Measurements from ENCODE around the gene CNTFR. TPM values are rescaled to one million over a fixed set of nuclear protein-coding genes. Genes with fewer than 3 reads are reported as not detected.

The CNTFR gene
- total RNA-seq, 4 donors from 2014 or later = 0.29 to 4.6 (median 0.40) TPM; not detected in 1

- H3K4me3 ChIP-seq = peak overlapping the region in 2 of 4 donors; percentile 39 to 59
- DNase-seq = no peak
- intact Hi-C loops (cut with DNase I) = no loop called here
- TF ChIP-seq, protein P1, sequence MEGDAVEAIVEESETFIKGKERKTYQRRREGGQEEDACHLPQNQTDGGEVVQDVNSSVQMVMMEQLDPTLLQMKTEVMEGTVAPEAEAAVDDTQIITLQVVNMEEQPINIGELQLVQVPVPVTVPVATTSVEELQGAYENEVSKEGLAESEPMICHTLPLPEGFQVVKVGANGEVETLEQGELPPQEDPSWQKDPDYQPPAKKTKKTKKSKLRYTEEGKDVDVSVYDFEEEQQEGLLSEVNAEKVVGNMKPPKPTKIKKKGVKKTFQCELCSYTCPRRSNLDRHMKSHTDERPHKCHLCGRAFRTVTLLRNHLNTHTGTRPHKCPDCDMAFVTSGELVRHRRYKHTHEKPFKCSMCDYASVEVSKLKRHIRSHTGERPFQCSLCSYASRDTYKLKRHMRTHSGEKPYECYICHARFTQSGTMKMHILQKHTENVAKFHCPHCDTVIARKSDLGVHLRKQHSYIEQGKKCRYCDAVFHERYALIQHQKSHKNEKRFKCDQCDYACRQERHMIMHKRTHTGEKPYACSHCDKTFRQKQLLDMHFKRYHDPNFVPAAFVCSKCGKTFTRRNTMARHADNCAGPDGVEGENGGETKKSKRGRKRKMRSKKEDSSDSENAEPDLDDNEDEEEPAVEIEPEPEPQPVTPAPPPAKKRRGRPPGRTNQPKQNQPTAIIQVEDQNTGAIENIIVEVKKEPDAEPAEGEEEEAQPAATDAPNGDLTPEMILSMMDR (IDR thresholded peaks at IDR 0.05) = no peak
- TF ChIP-seq POLR2A (IDR thresholded peaks at IDR 0.05) = no peak
- H3K27ac ChIP-seq = no peak overlapping the region
- H3K27me3 ChIP-seq = peaks cover 0 to 92% (median 17%) of the 10 kb centered on the region in 4 donors
- H3K36me3 ChIP-seq = no peaks in the 10 kb centered on the region
- no peaks in the 10 kb centered on the region for H3K9me3 ChIP-seq
- H3K4me1 ChIP-seq = peaks cover 4 to 22% (median 8%) of the 10 kb centered on the region in 3 donors
- 11 to 24% methylated on average over 10 to 16 of the region's 28 CpGs for WGBS, 2 donors
Observed at GRCh38 chr9:34578241-34579103, 11.1 kb downstream of the CNTFR start.

DNA sequence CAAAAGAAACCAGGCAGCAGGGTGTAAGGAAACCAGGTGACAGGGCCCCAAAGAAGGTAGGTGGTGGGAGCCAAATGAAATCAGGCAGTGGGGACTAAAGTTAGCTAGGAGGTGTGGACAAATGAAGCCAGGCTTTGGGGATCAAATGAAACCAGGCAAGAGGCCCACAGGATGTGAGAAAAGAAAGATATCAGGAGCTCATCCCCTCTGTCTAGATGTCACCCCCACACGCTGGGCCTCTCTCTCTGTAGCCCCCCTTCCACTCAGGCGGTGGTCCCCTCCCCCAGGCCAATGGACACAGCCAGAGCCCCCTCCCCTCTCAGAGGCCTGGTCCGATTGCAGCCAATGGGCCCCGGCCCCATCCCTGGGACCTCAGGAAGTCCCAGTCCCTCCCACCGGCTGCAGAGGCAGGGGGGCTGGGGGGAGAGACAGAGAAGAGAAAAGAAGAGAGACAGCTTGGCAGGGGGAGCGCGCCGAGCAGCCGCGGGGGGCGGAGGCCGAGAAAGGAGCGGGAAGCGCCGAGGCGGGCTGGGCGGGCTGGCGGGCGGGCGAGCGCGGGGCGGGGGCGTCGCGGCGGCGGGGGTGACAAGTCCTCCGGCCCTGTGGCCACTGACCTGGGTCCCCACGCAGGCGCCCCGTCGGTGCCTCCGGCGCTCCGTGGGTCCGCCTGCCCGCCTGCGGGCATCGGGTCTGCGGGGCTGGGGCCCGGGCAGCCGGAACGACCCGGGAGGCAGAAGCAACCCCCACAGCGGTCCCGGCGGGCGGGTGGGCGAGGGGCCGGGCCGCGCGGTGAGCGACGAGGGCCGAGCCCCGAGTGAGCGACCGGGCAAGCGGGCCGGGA, 11.9 kb downstream of the CNTFR start:
- Histone ChIP-seq H3K27me3 (peaks cover 0 to 83% (median 17%) of the 10 kb centered on the region in 4 donors), H3K4me1 (peaks cover 4 to 22% (median 8%) of the 10 kb centered on the region in 3 donors), H3K36me3 (no peaks in the 10 kb centered on the region), H3K27ac (peak overlapping the region in 1 of 4 donors; percentile 33), H3K9me3 (no peaks in the 10 kb centered on the region), H3K4me3 (peak overlapping the region in 2 of 4 donors; percentile 39 to 59)
- no peak for DNase-seq
- TF ChIP-seq, protein P1 (IDR thresholded peaks at IDR 0.05) = no peak
- no peak for TF ChIP-seq POLR2A (IDR thresholded peaks at IDR 0.05)
- intact Hi-C loops (cut with DNase I) = no loop called here
- WGBS, 2 donors = 0 to 25% methylated on average over 1 of the region's 62 CpGs

GRCh38 chr9:34576597-34577399, 12.7 kb downstream of the CNTFR start:
- Histone ChIP-seq H3K27ac (no peak overlapping the region), H3K9me3 (no peaks in the 10 kb centered on the region), H3K27me3 (peaks cover 0 to 76% (median 17%) of the 10 kb centered on the region in 4 donors), H3K4me3 (no peak overlapping the region), H3K36me3 (no peaks in the 10 kb centered on the region), H3K4me1 (peaks cover 4 to 27% (median 8%) of the 10 kb centered on the region in 3 donors)
- no peak for DNase-seq
- intact Hi-C loops (cut with DNase I) = no loop called here
- TF ChIP-seq POLR2A (IDR thresholded peaks at IDR 0.05) = no peak
- 74 to 81% methylated on average over 7 to 8 of the region's 14 CpGs for WGBS, 2 donors

DNA sequence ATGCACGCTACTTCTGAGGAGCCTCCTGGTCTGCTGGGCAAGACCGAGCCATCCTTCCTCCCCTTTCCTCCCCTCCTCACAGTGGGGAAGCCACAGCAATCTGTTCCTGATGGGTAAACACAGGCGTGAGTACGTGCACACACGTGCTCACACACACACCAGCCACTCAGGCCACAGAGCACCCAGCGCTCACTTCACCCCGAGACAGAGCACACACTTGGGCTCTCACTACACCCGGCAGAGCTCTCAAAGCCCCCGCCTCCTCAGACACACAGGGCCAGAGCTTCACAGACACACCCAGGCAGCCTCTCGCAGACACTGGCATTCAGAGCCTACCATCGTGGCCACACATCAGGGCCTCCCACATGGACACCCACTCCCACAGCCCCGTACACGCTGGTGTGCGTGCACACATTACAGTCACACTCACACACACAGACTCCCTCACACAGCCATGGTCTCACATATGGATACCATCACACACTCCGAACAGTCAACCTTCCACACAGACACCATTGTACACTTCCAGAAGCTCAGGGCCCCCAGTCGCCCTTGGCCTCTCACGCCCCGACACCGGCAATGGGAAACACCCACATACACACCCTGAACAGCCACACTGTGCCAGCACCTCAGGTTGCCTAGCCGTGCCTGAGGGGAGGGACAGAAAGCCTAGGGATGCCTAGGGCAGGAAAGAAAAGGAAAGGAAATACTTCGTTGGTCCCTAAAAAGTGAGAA, 13.5 kb downstream of the CNTFR start:
- no peak for DNase-seq
- intact Hi-C loops (cut with DNase I) = no loop called here
- Histone ChIP-seq H3K9me3 (no peaks in the 10 kb centered on the region), H3K4me3 (no peak overlapping the region), H3K27ac (no peak overlapping the region), H3K4me1 (peaks cover 4 to 34% (median 8%) of the 10 kb centered on the region in 3 donors), H3K36me3 (no peaks in the 10 kb centered on the region), H3K27me3 (peaks cover 0 to 69% (median 17%) of the 10 kb centered on the region in 4 donors)
- no peak for TF ChIP-seq POLR2A (IDR thresholded peaks at IDR 0.05)
- 63 to 74% methylated on average over 17 of the region's 21 CpGs for WGBS, 2 donors

DNA sequence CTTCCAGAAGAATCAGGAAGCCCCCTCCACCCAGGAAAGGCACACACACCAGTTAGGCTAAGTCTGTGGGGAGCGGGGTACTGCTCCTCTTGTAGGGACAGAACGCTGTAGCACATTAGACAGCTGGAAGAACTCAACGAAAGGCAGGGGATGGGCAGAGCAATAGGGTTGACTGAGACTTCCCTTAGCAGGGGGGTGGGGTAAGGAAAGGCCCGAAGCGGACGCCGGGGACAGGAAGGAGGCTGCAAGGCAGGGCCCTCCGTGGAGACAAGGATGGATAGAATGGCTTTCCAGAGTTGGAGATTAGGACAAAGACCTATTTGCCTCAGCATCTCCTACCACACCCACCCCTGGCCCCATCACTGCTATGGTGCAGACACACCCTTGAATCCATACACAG, 14.3 kb downstream of the CNTFR start:
- 37 to 66% methylated on average over 7 to 8 of the region's 8 CpGs for WGBS, 2 donors
- TF ChIP-seq POLR2A (IDR thresholded peaks at IDR 0.05) = no peak
- no peak for DNase-seq
- peaks cover 4 to 40% (median 8%) of the 10 kb centered on the region in 3 donors for H3K4me1 ChIP-seq
- H3K27me3 ChIP-seq = peaks cover 0 to 62% (median 17%) of the 10 kb centered on the region in 4 donors
- no peaks in the 10 kb centered on the region for H3K9me3 ChIP-seq
- H3K36me3 ChIP-seq = no peaks in the 10 kb centered on the region
- no peak overlapping the region for H3K4me3 ChIP-seq
- intact Hi-C loops (cut with DNase I) = no loop called here
- H3K27ac ChIP-seq = no peak overlapping the region
